Stimulated activated CD8-positive, alpha-beta memory T cell treated with anti-CD3 and anti-CD28 coated beads, Interleukin-4, amount 100 ng/mL, for 48 hours (primary cell): ENCODE data around the gene HCN4.
A peak's percentile ranks its signal among the peaks of the same experiment; 100 is the strongest.
"Not testable (repeated sequence)": the region's sequence is repeated elsewhere in the genome, so short reads cannot be mapped to it uniquely, and the experiment has no call there.

Experiments used
- DNase-seq: peaks from one replicate; pipeline ENCODE4 v3.0.0-alpha.2; 2020

HCN4 gene

DNA sequence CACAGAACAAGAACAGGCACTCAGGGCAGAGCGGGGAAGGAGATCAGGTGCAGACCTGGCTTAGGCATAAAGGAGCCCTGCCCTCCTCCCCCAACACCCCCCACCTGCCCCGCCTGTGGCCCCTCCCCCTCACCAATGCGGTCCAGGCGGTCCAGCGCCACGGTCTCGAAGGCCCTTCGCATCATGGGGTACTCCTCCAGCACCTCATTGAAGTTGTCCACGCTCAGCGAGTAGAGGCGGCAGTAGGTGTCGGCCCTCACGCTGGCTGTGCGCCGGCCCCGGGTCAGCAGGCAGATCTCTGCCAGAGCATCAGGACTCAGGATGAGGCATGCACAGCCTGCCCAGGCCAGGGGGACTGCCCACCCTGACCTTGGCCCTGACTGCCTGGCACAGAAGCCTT, 44.8 kb downstream of the HCN4 start:
- DNase-seq, result no peak

DNA sequence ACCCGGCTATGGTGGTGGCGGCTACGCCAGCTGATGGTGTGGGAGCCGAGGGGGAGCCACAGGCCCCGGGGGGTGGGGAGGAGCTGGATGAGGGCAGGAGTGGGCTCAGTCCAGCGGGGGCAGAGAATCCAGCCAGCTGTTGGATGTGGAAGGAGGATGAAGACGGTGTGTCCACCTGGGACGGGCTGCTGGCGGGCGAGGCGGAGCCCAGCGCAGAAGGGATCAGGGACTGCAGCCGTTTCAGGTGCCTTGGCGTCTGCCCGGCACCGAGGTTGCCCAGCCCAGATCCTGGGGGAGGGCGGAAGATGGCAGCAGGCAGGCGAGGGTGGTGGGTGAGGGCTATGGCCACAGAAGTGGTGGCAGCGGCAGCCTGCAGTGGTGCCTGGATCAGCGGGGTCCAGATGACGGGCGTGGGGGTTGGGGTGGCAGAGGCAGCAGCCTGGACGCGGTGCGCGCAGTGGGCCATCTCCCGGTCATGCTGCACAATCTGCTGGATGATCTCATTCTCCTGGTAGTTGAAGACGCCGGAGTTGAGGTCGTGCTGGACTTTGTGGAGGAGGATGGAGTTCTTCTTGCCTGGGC, 45.3 kb downstream of the HCN4 start:
- no peak for DNase-seq

DNA sequence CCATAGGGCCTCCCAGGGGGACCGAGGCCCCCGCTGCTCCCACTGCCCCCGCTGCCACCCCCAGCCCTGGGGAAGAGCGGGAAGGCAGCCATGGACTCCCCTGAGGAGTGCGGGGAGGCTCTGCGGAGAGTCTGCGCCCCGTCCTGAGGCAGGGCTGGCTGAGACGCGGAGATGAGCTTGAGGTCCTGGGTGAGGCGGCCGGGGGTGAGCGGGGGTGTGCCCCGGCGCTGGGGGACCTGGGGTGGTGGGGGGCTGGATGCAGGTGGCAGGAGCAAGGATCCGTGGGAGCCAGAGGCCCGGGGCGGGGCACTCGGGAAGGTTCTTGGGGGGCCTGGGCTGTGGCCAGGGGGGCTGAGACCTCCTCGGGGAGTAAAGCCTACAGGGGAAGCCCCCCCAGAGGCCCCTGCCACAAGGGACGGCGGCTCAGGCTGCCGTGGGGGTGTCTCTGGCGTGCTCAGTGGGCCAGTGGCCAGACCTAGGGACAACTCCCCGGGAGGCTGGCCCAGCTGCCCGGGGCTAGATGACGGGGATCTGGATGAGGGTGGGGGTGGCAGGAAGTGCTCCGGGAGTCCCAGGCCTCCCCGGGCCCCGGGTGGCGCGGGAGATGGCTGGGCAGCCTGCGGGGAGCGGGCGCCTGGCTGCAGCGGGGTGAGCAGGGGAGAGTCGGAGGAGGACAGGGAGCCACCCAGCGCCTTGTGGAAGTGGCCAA, 45.9 kb downstream of the HCN4 start:
- no peak for DNase-seq

DNA sequence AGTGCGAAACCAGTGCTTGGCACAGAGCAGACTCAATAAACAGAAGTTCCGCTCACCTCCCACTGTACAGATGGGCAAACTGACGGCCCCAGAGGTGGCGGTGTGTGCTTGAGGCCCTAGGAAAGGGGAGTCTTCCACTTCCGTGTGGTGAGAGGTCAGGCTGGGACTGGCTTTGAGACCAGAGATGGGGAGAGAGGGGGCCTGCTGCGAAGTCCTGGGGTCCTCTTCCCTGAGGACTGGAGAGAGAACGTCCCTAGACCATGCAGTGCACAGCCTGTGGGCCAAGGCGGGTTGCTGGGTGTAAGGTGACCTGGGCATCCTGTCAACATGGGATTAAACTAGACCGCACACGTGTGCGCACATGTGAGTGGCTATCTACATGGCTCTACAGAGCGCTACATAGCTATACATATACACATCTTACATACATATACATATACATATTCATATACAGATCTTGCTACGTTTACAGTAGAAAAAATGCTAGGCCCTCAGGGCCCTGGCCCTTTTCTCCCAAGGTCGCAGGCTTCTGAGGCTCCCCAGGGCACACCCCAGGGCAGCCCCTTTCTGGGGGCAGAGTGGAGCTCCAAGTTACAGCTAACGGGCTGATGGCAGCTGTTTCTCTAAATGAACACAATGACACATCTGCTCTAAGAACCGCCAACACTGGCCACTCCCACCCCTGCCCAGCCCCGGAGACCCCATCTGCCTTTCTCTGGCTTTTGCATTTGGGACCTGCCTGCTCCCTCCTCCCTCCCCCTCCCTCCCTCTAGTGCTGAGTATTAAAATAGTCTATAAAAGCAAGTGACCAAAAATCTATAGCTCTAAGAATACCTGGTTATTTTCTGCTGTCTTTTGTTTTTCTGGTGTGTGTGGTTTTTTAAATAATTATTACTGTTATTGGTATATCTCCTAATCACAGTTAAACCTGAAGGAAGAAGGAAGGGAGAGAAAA, 47.0 kb downstream of the HCN4 start:
- DNase-seq, result no peak

DNA sequence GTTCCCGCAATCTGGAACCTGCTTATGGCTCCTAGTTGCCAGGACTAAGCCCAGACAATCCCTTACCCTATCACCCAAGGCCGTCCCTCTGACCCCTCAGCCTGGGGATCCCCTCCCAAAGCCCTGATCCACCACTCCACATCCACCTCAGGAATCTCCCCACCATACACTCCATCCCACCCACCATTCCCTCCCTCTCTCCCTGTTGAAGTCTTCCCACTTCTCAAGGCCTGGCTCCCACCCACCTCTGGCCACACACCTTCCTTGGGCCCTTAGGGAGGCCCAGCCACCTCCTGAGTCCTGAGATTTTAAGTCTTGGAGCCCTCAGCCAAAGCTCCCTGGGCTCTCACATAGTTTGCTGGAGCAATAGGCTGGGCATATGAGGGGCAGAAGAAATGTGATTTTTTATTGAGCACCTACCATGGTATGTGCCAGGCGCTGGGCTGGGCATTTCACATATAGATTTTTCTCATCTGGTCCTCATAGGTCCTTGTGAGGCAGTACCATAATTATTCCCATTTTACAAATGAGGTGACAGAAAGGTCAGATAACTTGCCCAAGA, 48.1 kb downstream of the HCN4 start:
- no peak for DNase-seq

DNA sequence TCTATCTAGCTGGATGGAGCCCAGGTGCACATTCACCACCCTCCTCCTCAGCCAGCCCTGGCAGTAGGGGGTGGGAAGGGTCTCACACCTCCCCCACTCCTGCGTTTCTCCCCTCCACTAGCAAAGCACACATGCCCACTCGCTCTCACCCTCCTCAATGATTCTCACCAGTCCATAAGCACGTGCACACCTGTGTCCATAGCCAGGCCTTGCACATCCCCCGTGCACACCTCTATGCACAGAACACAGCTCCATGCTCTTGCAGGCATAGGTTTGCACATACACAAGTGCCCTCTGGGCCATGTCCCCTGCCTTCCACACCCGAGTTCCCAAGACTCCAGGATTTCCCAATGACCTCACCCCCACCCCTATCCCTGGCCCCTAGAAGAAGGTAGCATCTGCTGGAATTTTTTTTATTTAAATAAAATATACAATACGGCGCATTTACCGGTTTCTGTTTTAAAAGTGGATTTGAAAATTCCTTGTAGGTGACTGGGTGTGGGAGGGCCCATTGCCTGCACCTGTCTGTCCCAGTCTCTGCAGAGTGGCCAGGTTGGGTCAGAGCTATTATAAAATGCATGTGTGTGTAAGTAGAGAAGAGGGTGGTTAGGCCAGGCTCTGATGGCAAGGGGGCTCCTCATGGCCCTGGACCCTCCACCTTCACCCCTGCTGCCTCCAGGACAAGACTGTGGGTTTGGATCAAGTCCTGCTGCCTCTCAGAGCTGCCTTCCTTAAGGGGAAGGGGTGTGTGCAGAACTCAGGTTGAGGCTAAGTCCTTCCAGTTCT, 49.1 kb downstream of the HCN4 start:
- DNase-seq, result no peak

DNA sequence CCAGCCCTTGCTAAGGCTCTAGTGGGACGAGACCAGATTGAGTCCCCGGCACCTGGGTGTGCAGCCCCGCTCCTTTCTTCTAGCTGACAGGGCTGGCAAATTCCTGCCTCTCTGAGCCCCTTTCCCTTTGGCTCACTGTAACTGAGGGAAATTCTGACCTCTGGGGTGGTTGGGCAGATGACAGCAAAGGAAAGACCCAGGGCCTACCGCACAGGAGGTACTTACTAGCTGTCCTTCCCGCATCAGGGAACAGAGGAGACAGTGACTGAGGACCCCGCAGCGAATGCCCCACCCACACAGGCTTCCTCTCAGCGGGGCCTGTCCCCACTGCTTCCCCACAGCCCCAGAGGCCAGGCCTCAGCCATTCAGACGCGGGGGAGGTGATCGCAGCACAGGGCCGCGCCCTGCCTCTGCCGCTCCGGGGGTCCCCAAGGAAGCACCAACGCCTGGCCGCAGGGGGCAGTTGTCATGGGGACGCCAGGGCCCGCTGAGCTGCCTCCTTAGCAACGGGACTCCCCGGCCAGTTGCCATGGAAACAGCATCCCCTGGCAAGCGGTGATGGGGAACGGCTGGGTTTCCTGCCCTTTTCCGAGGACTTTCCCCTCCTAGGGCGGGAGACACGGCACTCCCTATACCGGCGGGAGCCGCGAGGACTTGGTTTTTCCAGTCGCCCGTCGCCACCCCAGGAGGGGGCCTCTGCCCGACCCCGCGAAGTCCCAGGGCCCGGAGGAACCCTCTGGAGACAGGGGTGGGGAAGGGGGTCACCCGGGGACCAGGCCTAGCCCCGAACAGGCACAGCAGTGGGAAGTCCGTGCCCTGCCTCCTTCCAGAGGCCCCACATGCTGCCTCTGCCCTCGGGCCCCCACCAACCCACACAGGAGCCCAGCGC, 50.1 kb downstream of the HCN4 start:
- DNase-seq, result peak; percentile 24

DNA sequence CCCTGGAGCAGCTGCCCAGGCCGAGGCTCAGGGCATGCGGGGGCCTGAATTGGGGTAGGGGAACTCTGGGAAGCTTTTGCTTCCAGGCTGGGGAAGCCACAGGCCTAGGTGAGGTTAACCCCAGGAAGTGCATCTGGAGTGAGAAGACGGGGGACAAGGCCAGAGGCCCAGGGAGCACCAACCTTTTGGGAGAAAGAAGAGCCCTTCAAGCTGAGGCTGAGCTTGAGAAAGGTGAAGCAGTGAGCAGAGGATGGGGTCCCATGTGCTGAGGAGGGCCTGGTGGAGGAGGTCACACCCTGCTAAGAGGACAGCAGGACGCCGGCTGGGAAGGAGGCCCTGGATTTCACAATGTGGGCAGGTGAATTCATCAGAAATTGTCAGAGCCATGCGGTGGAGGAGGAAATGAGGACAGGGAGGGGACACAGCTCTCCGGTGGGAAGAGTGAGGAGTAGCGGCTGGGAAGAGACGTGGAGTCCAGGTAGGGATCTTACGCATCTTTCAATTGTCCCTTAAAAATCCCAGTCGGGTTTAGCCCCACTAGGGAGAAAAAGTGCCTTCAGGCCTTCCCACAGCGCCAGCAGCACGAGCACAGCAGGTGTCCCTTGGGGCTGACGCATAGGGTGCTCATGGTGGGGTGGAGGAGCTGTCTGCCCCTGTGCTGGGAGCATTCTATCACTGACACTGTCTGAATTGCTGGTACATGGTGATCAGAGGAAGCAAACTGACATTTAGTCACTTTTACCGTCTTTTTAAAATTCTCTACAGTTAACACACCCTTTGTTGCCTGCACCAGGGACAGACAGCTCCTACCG, 50.9 kb downstream of the HCN4 start:
- DNase-seq, result no peak

DNA sequence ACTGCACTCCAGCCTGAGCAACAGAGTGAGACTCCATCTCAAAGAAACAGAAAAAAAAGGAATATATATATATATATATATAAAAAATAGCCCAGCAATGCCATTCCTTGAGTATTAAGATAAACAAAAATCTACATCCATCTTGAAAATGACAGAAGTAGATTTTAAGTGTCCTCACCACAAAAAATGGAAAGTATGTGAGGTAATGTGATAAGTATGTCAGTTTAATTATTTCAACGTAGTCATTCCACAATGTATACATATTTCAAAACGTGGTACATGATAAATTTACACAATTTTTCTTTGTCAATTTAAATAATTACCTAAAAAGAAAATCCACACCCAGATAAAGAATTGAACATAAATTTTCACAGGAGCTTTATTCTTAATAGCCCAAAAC, 54.9 kb downstream of the HCN4 start:
- DNase-seq, result no peak

DNA sequence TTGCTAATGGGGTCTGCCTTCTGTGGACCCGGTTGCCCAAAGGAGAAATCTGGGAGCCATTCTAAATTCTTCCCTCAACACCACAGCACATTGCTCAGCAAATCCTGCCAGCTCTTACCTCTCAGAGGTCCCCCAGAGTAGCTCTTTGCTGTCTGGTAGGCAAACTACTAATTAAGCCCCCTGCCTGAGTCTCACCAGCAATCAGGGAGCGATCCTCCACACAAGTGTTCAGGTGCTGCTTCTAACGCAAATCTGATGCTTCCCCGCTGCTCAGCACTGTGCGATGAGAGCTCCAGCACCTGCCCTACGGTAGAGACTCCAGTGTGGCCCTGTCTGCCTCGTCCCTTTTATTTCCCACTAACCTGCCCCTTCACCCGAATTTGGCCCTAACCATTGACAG, 60.5 kb downstream of the HCN4 start:
- no peak for DNase-seq

DNA sequence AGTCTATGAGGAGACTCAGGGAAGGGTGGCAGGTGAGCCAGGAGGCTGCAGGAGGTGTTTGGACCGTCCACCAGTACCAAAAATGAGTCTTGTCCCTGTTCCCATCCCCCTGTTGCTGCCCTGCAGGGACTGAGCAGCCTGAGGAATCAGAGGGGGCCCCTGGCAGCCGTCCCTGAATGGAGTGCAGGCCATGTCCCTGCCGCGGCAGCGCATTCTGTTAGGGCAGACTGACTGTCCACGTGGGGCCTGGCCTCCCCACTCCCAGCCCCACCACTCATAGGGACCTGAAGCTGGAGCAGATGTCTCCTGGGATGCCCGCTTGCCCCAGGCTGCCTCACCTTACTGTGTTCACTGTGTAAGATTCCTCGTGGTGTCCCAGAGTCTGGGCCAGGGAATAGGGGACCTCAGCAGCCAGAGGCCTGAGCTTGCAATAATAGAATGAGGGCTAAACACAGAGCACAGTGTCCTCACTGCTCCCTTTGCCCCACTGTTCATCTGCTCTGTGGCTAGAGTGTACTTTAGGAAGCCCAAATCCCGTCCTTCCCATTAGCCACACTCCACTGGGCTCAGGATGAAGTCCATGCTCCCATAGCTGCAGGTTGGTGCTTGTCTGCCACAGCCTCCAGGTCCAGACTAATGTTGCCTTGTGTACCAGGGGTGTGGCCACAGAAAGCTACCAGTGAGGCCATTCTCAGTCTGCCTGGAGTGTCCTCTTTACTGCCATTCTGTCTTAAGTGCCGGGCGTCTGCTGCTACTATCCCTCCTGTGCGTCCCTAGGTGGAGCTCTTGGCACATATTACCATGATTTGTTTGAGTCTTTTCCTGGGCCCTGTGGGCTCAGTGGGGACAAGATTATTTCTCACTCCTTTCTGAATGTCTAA, 63.2 kb downstream of the HCN4 start:
- DNase-seq, result peak; percentile 32

DNA sequence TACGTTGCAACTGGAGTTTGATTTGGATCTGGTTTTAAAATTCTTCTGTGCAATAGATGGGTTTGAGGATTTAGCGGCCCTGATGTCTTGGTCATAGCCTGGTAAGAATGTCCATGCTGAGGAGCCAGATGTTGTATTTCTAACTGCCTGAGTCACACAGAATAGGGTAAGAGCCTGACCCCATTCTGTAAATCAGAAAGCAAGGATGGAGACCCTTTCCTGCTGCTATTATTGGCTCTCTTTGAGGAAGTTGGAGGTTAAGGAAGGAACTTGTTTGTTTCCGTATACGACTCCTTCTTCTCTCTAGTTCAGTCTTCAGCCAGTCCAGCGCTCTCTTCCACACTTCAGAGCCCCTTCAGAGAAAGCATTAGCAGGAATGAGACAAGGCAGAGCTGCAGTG, 65.1 kb downstream of the HCN4 start:
- DNase-seq, result no peak

DNA sequence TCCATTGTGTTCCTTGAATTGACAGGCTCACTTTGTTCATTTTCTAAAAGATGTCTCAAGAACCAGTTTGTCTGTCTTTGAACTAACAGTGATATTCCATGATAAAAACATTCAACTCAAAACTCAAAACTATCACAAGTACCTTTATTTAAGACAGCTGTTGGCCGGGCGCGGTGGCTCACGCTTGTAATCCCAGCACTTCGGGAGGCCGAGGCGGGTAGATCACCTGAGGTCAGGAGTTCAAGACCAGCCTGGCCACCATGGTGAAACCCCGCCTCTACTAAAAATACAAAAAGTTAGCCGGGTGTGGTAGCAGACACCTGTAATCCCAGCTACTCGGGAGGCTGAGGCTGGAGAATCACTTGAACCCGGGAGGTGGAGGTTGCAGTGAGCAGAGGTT, 68.5 kb downstream of the HCN4 start:
- DNase-seq, result not testable (repeated sequence)

DNA sequence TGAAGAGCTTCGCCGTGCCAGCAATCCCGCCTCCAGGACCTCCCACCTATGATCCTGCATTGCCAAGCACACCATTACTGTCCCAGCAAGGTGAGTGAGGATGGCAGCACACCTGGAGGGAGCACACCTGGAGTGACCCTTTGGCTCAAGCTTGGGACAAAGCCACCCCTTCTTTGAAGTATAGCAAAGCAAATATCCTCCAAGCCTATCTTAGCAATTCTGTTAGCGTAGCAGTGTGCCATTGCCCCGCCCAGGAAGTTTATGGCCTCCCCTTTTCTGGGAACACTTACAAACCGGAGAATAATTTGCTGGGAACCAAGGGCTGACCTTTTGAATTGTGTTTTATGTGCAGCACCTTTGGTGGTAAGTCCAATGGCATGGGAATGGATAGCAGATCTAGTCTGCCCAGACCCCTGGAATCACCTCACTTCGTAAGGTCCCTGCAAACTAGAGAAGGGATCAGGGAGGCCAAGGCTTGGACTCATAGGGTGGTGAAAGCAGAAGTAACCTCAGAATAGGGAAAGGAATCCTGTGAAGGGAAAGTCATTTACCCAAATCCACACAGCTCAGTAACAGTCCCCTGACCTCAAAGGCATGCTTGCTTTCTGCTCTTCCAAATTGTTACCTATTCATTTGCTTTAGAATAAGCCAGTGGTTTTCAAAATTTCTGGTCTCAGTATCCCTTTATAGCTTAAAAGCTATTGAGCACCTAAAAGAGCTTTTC, 70.1 kb downstream of the HCN4 start:
- no peak for DNase-seq

DNA sequence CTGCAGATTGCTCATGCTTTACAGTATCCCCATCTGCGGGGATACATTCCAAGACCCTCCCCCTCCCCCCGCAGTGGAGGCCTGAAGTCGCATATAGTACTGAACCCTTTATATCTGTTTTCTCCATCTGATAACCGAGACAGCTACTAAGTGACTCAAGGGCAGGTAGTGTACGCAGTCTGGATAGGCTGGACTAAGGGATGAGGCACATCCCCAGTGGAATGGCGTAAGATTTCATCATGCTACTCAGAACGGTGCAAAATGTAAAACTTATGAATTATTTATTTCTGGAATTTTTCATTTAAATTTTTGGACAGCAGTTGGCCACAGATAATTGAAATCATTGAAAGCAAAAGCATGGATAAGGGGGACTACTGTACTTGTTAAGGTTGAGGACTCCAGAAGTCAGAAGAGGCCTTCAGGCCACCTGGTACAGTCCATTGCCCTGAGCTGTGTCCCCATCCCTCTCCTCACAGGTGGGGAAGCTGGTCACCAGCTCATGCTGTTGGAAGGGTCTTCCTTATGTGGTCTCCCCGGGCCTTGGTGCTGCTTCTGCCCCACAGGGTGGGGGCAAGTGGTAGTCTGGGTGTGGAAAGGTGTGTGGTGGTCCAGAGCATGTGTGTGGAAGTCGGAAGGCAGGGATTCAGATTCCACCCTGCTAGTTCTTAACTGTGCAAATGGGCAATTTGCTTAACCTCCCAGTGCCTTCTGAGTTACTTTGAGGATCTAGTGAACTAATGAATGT, 72.0 kb downstream of the HCN4 start:
- no peak for DNase-seq

DNA sequence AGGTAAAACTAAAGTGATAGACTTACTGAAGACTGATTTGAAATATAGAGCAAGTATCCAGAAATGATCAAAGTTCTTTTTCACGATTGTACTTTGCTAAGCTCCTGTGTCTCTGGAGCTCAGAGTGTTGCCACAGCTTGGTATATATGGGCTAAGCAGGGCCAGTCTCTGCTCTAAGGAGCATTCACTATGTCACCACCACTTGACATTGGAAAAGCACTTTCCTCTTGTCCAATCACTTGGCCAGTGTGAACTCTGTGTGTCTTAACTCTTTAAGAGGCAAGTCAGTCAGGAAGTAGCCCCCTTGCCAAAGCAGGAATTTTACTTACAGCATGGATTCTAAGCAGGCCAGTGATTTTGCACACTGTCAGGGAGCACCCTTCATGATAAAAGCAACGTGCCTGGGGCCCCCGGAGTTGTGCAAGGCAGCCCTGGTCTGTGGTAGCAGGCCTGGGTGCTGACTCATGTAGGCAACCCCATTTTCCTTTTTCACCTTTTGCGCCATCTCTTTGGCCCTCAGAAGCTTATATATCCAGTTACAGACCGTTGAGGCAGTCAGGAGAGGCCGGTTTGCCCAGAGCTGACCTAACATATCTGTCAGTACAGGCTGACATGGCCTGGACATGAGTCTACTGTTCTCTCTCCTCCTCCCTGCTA, 73.0 kb downstream of the HCN4 start:
- DNase-seq, result no peak

DNA sequence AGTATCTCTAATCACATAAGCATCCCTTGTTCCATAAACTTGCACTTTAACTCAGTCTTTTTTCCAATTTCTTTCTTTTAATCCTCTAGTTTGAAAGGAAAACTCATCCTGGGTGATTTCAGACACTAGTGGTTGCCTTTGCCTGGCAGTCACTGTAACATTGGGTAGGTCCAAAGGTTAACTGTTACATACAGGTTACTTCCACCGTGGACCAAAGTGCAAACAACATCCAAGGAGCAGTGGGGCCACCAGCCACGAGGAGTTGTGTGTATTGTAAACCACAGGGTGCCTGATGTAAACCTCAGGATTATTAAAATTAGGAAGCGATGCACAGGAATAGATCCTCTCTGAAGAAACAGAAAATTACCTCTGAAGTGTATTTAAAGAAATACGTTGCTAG, 75.0 kb downstream of the HCN4 start:
- DNase-seq, result no peak

DNA sequence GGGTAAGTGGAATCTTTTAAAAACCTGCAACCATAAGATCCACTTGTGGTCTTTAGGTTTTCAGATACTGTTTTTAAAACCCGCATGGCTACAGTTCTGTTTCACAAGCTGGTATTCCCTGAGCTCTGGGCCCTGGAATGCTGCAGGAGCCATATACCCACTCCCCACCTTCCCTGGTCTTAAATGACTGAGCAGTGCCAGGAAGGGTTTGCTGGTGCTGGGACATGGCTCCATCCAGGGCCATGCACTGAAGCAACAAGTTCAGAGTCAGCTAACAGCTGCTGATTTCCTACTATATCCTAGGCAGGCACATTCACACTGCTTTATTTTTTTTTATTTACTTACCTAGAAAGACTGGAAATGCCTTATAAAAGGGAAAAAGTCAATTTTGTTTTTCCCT, 77.3 kb downstream of the HCN4 start:
- DNase-seq, result no peak
